Parathyroid adenoma (tissue), 2 donors: ENCODE data around the gene NGEF.

ENCODE experiments used
- H2AFZ ChIP-seq: fragments of 300-600 bp; sonication (generic); one replicate; pipeline ENCODE4 v1.7.0; 2017; ENCODE audit warnings: antibody characterized with exemption, mild to moderate bottlenecking
- H3K27ac ChIP-seq: fragments of 300-600 bp; sonication (generic); one replicate; pipeline ENCODE4 v1.7.0; 2017
- H3K27me3 ChIP-seq: fragments of 300-600 bp; sonication (generic); one replicate; pipeline ENCODE4 v1.7.0; 2017; ENCODE audit warnings: low read length; ENCODE audit not compliant: control insufficient read depth, insufficient read depth
- H3K36me3 ChIP-seq: fragments of 300-600 bp; sonication (generic); one replicate; pipeline ENCODE4 v1.7.0; 2017; ENCODE audit warnings: low read length; ENCODE audit not compliant: control insufficient read depth, insufficient read depth
- H3K4me1 ChIP-seq: fragments of 300-600 bp; sonication (generic); one replicate; pipeline ENCODE4 v1.7.0; 2017; ENCODE audit warnings: control low read depth
- H3K4me2 ChIP-seq: fragments of 300-600 bp; sonication (generic); one replicate; pipeline ENCODE4 v1.7.0; 2017; ENCODE audit warnings: low read length
- H3K4me3 ChIP-seq: fragments of 300-600 bp; sonication (generic); one replicate; pipeline ENCODE4 v1.7.0; 2017; ENCODE audit warnings: low read depth, low read length
- H3K79me2 ChIP-seq: fragments of 300-600 bp; sonication (generic); one replicate; pipeline ENCODE4 v1.7.0; 2017; ENCODE audit warnings: control low read depth
- H3K9ac ChIP-seq: fragments of 300-600 bp; sonication (generic); one replicate; pipeline ENCODE4 v1.7.0; 2017; ENCODE audit warnings: mild to moderate bottlenecking
- H3K9me3 ChIP-seq: fragments of 300-600 bp; sonication (generic); one replicate; pipeline ENCODE4 v1.7.0; 2017; ENCODE audit warnings: low read length; ENCODE audit not compliant: control insufficient read depth
- CTCF ChIP-seq: fragments of 300-600 bp; sonication (generic); IDR thresholded peaks from one replicate; pipeline ENCODE4 v1.7.0; 2017; ENCODE audit warnings: antibody characterized with exemption, mild to moderate bottlenecking
- donor health status: primary hyperparathyroidism.

NGEF gene

GRCh38 chr2:232875256-232876121 is 137.6 kb downstream of the NGEF start:
- H3K27ac ChIP-seq = no peak overlapping the region
- peak overlapping the region; percentile 41 for H3K4me3 ChIP-seq
- peak overlapping the region; percentile 69 for H3K4me2 ChIP-seq
- H3K9ac ChIP-seq = no peak overlapping the region
- peaks cover 2% of the 10 kb centered on the region for H3K4me1 ChIP-seq
- H3K36me3 ChIP-seq = no peaks in the 10 kb centered on the region
- no peaks in the 10 kb centered on the region for H3K27me3 ChIP-seq
- no peak for TF ChIP-seq CTCF
- no peaks in the 10 kb centered on the region for H3K79me2 ChIP-seq
- H3K9me3 ChIP-seq = no peaks in the 10 kb centered on the region
- peak overlapping the region; percentile 76 for H2AFZ ChIP-seq

- Histone ChIP-seq H3K9me3 (no peaks in the 10 kb centered on the region), H3K36me3 (no peaks in the 10 kb centered on the region), H3K4me1 (peaks cover 2% of the 10 kb centered on the region), H3K27ac (no peak overlapping the region), H2AFZ (no peak overlapping the region), H3K9ac (no peak overlapping the region), H3K4me3 (no peak overlapping the region), H3K79me2 (no peaks in the 10 kb centered on the region), H3K27me3 (no peaks in the 10 kb centered on the region), H3K4me2 (no peak overlapping the region)
- TF ChIP-seq CTCF = no peak
Measured at GRCh38 chr2:232874677-232875223, 138.3 kb downstream of the NGEF start.

GRCh38 chr2:232873909-232874641 is 139.0 kb downstream of the NGEF start:
- H2AFZ ChIP-seq = no peak overlapping the region
- no peak overlapping the region for H3K4me2 ChIP-seq
- peaks cover 2% of the 10 kb centered on the region for H3K4me1 ChIP-seq
- TF ChIP-seq CTCF = no peak
- H3K9me3 ChIP-seq = no peaks in the 10 kb centered on the region
- no peak overlapping the region for H3K4me3 ChIP-seq
- no peak overlapping the region for H3K9ac ChIP-seq
- no peaks in the 10 kb centered on the region for H3K36me3 ChIP-seq
- H3K27ac ChIP-seq = no peak overlapping the region
- no peaks in the 10 kb centered on the region for H3K27me3 ChIP-seq
- H3K79me2 ChIP-seq = no peaks in the 10 kb centered on the region

GRCh38 chr2:232873292-232873908 is 139.7 kb downstream of the NGEF start:
- Histone ChIP-seq H3K9me3 (no peaks in the 10 kb centered on the region), H3K36me3 (no peaks in the 10 kb centered on the region), H3K79me2 (no peaks in the 10 kb centered on the region), H3K4me2 (no peak overlapping the region), H3K9ac (no peak overlapping the region), H3K4me3 (no peak overlapping the region), H3K4me1 (peaks cover 2% of the 10 kb centered on the region), H2AFZ (no peak overlapping the region), H3K27ac (no peak overlapping the region), H3K27me3 (no peaks in the 10 kb centered on the region)
- TF ChIP-seq CTCF = no peak
